Lower leg skin (tissue), 4 donors: ENCODE measurements around the gene AATF. TPM values are rescaled to one million over a fixed set of nuclear protein-coding genes. Genes with fewer than 3 reads are reported as not detected.

Experiments used
- DNase-seq, 2 donors: peaks; one replicate each; pipeline ENCODE4 v3.0.0-alpha.2; 2019; ENCODE audit warnings: low spot score in 2 of 2
- H3K4me3 ChIP-seq: fragments of 200-600 bp; sonication (generic); 2 replicates; pipeline ENCODE4 v1.5.1; 2017; ENCODE audit warnings: mild to moderate bottlenecking, low read depth; ENCODE audit not compliant: poor library complexity, severe bottlenecking
- CTCF ChIP-seq, 3 donors: fragments of 450-650 bp; IDR thresholded peaks; one replicate each; pipeline ENCODE4 v1.5.1; 2016; ENCODE audit warnings: antibody characterized with exemption in 3 of 3, mild to moderate bottlenecking in 3 of 3, moderate library complexity in 2 of 3
- POLR2A ChIP-seq, 2 donors: fragments of 450-650 bp; IDR thresholded peaks; one replicate each; pipeline ENCODE4 v1.6.1; 2016 to 2017; ENCODE audit warnings: antibody characterized with exemption in 2 of 2, mild to moderate bottlenecking in 1 of 2, moderate library complexity in 1 of 2
- WGBS, 2 donors: methylation state at CpG; one replicate each; pipeline ENCODE4 v1.1.5; 2018; 5-methylcytosine and 5-hydroxymethylcytosine counted together
- intact Hi-C: fragments of 100-400 bp; cut with DNase I; formaldehyde crosslinking; loops from one replicate; pipeline ENCODE4 v1.15.0; 2023; ENCODE audit warnings: low total_unique reads
- total RNA-seq, 4 donors: library from RNA; depleted of rRNA; stranded (reverse); fragments of >200 nt; gene quantifications; one replicate each; pipeline ENCODE4 v1.1.0, GENCODE V29; 2016

AATF gene
- total RNA-seq, 4 donors from 2014 or later, result 32.1 to 64.4 (median 50.6) TPM

- no peak for DNase-seq
- TF ChIP-seq POLR2A (IDR thresholded peaks at IDR 0.05), result no peak
- no peak for TF ChIP-seq CTCF (IDR thresholded peaks at IDR 0.05)
- intact Hi-C loops, result no loop called here
- no peak overlapping the region for H3K4me3 ChIP-seq
- WGBS, 2 donors, result 83 to 84% methylated on average over 8 of the region's 8 CpGs
Observed at GRCh38 chr17:37025238-37025637, 76.5 kb downstream of the AATF start.

DNA sequence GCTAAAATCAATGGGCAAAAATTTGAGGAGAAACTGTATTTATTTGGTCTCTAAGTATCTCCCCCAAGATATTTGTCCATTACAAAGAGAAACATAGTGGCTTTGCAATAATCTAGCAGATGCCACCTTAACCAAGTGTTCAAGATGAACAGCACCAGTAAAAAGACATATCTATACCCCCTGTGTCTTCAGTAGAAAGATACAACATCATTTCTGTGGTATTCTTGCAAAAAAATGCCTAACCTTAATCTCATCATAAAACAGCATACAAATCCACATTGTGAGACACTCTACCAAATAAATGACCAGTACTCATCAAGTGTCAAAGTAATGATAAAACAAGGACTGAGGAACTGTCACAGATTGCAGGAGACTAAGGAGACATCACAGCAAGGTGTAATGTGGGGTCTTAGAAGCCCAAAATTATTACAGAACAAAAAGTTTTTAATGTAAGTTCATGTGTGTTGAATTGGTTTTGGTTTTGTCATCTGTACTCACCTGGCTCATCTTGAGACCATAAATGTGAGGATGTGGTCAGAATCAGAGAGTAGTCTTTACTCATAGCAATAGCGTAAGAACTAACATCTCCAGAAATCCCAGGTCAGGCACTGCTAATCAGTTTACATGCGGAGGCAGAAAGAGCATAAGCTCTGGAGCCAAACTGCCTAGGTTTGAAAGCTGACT, 77.2 kb downstream of the AATF start:
- H3K4me3 ChIP-seq, result no peak overlapping the region
- no peak for DNase-seq
- TF ChIP-seq POLR2A (IDR thresholded peaks at IDR 0.05) (no peak), CTCF (IDR thresholded peaks at IDR 0.05) (no peak)
- intact Hi-C loops, result no loop called here
- 94 to 95% methylated on average over 2 of the region's 2 CpGs for WGBS, 2 donors

- no peak for DNase-seq
- TF ChIP-seq CTCF (IDR thresholded peaks at IDR 0.05) (no peak), POLR2A (IDR thresholded peaks at IDR 0.05) (no peak)
- 88 to 100% methylated on average over 1 of the region's 1 CpG for WGBS, 2 donors
- H3K4me3 ChIP-seq, result no peak overlapping the region
- intact Hi-C loops, result no loop called here
Observed at GRCh38 chr17:37026531-37026869, 77.7 kb downstream of the AATF start.

- H3K4me3 ChIP-seq, result no peak overlapping the region
- no peak for DNase-seq
- TF ChIP-seq POLR2A (IDR thresholded peaks at IDR 0.05) (no peak), CTCF (IDR thresholded peaks at IDR 0.05) (no peak)
- 98% methylated on average over 4 of the region's 4 CpGs for WGBS, 2 donors
- intact Hi-C loops, result no loop called here
Observed at GRCh38 chr17:37028040-37028439, 79.3 kb downstream of the AATF start.

DNA sequence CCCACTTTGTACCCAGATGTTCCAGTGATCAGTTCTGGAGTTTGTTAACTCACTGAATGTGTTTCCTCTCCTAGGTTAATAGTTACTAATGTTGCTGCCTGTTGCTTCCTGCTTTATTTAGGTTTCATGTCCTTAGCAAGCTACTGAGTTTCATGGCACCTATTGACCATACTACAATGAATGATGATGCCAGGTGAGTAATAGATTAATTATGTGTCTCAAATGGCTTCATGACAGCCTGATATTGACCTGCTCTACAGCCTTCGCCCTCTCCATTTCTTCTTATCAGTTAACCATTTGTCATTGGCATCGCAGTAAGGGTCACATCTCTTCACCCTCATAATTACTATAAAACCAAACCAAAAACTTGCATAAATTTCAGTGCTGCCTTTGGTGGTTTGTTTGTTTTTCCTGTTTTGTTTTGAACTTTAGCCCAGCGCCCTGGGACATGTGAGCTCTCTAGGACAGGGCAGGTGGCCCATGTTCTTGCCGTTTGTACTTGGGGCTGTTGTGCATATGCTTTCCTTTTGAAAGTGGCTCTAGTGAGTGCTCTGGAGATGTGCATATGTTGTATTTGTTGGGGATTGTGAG, 82.8 kb downstream of the AATF start:
- no peak for TF ChIP-seq POLR2A (IDR thresholded peaks at IDR 0.05)
- no peak for TF ChIP-seq CTCF (IDR thresholded peaks at IDR 0.05)
- WGBS, 2 donors, result 98% methylated on average over 4 of the region's 4 CpGs
- H3K4me3 ChIP-seq, result no peak overlapping the region
- intact Hi-C loops, result no loop called here
- DNase-seq, result no peak
